ENCODE data around the gene SH2D6.
"Not testable (repeated sequence)": the region's sequence is repeated elsewhere in the genome, so short reads cannot be mapped to it uniquely, and the experiment has no call there.

The SH2D6 gene

DNA sequence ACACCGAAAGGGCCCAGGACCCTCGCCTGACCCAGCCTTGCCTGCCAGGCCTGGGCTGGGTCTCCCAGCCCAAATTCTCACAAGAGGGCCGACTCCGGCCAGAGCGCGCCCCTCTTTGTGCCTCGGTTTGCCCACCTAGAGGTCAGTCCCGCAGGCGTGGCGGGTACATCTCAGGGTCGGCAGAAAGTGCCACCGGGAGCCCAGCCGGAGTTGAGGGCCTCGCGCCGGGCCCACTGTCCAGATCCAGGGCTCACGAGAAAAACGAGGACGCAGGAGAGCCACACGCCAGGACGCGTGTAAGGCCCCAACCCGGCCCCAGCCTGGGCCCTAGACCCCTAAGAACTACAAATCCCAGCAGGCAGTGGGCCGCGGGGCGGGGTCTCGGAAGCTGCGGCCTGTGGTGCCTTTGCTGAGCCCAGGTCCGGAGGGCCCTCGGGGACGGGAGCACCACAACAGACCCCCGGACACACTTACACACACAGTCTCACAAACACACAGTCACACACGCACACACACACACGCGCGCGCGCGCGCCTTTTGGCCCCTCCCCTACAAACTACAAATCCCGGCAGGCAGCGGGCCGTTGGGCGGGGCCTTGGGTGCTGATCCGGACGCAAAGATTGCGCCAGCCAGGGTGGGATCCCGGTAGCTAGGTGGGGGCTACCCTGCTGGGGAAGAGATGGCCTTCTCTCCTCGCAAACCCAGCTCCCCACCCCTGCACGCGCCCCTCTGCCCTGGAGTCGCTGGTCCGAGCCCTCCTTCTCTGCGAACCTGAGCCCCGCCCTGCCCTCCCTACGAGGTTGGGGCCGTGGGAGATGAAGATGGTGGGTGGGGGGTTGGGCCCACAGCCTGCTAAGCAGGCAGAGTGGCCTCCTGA, at the start of gene SH2D6:
SH2D6 (plus strand) TSS at position 583 of the 877 bp plus-strand sequence. CDS start 10,752 bp downstream, outside the sequence.
- DNase-seq, result peak; percentile 88

- DNase-seq, result no peak
Observed at GRCh38 chr2:85368921-85369320, 49.6 kb upstream of the SH2D6 start.

GRCh38 chr2:85369500-85369899, 49.0 kb upstream of the SH2D6 start:
- no peak for DNase-seq

GRCh38 chr2:85371045-85371444, 47.5 kb upstream of the SH2D6 start:
- no peak for DNase-seq

- DNase-seq, result no peak
Observed at GRCh38 chr2:85376291-85377065, 42.0 kb upstream of the SH2D6 start.

GRCh38 chr2:85377083-85377482, 41.4 kb upstream of the SH2D6 start:
- no peak for DNase-seq

DNA sequence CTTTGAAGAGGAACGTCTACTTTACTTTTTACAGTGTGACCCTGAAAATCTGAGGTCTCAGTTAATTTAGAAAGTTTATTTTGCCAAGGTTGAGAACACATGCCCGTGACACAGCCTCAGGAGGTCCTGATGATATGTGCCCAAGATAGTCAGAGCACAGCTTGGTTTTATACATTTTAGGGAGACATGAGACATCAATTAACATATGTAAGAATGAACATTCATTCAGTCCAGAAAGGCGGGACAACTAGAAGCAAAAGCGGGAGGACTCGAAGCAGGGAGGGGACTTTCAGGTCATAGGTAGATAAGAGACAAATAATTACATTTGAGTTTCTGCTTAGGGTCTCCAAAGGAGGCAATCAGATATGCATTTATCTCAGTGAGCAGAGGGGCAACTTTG, 40.3 kb upstream of the SH2D6 start:
- DNase-seq, result no peak

- DNase-seq, result no peak
Observed at GRCh38 chr2:85380048-85380447, 38.5 kb upstream of the SH2D6 start.

DNA sequence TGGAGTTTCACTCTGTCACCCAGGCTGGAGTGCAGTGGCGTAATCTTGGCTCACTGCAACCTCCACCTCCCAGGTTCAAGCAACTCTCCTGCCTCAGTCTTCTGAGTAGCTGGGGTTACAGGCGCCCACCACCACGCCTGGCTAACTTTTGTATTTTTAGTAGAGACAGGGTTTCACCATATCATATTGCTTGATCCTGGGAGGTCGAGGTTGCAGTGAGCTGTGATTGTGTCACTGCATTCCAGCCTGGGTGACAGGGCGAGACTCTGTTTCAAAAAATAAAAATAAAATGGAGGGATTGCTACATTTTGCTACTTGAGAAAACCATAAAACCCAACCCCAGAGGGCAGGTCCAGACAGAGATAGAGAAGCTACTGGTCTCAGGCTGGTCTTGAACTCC, 35.4 kb upstream of the SH2D6 start:
- DNase-seq, result not testable (repeated sequence)

- DNase-seq, result no peak
Observed at GRCh38 chr2:85383850-85384249, 34.7 kb upstream of the SH2D6 start.

DNA sequence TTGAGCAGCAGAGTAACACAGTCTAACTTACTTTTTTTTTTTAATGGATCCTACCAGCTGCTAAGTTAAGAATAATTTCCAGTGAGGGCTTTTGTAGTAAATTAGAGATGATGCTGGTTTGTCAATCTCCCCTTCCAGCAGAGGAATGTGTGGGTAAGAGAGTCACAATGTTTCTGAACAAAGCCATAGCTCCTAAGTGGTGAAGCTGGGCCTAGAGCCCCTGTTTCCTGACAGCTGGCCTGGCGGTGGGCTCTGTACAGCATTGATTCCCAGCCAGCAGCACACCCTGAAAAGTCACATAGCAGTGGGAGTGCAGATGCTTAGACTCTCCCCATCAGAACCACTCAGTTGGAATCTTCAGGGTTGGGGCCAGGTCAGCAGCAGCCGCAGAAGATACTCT, 32.8 kb upstream of the SH2D6 start:
- DNase-seq, result no peak

DNA sequence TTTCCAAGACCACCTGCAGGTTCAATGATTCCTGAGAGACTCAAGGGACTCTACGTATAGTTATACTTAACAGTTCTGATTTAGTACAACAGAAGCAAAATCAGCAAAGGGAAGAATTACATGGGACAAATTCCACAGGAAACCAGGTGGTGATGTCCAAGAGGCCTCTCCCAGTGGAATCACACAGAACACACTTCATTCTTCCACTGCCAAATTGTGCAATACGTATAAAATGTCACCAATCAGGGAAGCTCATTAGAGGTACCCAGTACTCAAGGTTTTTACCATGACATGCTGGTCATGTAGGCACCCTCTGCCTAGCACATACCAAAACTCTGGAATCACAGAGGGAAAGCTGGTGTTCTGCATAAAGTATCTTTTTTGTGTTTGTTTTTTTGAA, 30.8 kb upstream of the SH2D6 start:
- DNase-seq, result no peak

DNA sequence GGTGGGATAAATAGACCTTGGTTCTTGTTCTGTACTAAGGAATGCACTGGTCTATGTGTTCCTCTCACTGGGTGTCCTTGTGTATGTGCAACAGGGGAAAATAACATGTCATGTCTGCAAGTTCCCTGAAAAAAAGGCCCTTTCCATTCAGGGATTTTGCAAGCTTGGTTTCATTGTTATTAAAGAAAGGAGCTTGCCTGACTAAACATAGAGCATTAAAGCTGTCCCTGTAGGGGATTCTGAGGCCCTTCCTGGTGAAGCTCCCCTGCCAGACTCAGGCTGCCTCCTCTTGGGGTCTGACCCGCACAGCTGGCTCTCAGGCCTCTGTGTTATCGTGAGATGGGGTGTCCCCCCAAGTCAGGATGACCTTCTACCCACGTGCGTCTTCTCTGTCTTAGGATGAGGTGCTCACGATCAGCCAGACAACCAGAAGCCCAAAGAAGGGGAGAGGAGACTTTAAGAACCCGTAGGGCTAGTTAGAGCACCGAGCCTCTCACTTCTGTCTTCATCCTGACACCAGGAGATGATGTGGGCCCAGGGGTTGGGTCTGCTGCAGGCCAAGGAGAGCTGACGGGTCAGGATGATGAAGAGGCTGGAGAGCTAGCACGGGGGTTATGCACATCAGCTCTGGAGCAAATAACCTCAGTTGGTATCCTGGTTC, 29.5 kb upstream of the SH2D6 start:
- DNase-seq, result no peak

- peak; percentile 63 for DNase-seq
Observed at GRCh38 chr2:85390941-85391669, 27.4 kb upstream of the SH2D6 start.

- DNase-seq, result no peak
Observed at GRCh38 chr2:85393836-85394235, 24.7 kb upstream of the SH2D6 start.

- no peak for DNase-seq
Observed at GRCh38 chr2:85394261-85394681, 24.2 kb upstream of the SH2D6 start.

DNA sequence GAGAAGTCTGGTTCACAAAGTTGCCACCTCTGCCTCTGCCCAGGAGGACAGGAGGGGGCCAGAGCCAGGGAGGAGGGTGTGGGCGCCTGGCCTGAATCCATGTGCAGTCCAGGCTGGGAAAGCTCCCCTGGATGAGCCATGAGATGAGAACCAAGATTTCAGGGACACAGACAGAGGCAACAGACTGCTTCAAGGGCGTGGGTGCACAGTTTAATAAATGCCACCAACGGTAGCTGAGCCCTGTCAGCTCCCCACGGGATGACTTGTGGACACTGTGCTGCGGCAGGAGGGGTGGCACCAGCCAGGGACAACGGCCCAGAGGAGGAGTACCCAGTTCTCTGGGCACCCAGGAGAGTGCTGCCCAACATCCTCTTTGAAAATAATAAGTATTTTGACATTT, 23.5 kb upstream of the SH2D6 start:
- DNase-seq, result no peak

DNA sequence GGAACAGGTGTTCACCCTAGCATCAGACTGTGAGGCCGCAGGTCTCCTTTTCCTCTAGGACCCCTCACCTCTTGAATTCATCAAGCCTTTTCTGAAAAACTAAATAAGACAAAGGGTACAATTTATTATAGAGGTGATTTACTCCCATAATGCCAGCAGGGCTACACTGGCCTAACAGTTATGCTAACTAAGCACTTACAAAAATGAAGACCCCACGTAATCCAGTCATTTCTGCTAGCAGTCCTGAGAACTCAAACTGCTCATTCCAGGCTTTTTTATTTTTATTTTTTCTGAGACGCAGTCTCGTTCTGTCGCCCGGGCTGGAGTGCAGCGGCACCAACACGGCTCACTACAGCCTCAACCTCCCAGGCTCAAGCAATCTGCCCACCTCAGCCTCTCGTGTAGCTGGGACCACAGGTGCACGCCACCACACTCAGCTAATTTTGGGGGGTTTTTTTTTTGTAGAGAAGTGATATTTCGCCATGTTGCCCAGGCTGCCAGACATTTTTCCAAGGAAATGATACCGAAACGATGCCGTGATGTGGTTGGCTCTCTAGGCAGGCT, 22.5 kb upstream of the SH2D6 start:
- no peak for DNase-seq

DNA sequence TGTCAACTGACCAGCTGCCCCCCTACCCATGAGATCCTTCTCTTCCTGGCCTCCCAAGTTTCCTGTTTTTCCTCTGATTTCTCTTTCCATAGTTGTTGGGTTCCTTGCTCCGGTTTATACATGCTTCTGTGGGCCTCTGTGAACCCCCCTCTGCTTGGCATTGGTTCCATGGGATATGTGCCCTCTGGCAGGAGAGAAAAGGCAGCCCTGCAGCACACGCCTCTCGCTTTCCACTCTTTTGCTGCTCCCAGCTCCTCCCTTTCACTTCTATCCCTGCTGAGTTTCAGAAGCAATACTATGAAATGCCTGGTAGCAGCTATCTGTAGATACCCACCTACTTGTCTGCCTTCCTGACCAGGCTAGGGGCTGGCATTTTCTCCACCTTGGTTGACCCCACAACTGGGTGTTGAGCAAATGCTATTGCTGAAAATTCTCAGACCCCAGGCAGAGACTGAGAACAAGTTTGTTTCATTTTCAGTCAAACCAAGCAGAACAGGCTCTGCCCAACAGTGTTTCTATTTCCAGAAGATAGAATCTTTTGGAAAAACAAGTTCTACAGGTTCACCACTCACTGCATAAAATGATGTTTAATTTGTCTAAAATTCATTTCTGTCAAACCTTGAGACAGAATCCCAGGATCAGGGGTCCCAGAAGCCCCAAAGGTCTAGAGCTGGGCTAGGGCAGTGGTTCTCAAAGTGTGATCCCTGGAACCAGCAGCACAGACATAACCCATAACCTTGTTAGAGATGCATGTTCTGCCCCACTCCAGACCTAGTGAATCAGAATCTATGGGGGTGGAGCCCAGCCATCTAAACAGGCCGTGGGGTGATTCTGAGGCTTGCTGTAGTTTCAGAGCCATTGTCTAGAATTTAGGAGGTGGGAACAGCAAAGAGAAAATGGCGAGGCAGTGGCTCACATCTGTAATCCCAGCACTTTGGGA, 21.7 kb upstream of the SH2D6 start:
- DNase-seq, result no peak

DNA sequence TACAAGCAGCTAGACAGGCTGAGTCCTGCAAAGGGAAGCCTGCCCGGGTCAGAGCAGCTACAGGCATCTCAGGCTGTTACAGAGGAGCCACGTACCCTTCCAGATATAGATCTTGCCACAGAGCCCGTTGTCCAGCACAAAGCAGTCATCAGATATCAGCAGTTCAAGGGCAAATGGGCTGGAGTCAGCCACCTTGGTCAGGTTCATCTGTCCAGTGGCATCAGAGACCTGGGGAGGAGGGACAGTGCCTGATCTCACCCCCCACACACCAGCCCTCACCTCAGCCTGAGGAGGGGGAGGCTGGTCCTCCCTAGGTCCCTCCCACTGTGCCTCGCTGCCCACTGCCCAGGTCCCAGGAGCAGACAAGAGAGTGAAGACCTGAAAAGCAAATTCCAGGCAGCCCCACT, 20.6 kb upstream of the SH2D6 start:
- DNase-seq, result no peak

Data from stimulated activated naive CD4-positive, alpha-beta T cell treated with Interleukin-2 at 50 U/mL for 16 hours (primary cell).